Testis (tissue), 2 donors: ENCODE measurements around the gene AARS2.

Experiments used
- CTCF ChIP-seq, 3 experiments: fragments of 450-650 bp in 2 of 3; fragments of 200-600 bp in 1 of 3; sonication (generic) in 1 of 3; IDR thresholded peaks; one replicate each; pipeline ENCODE4 v1.5.1; 2016 to 2019; ENCODE audit warnings: antibody characterized with exemption in 3 of 3, mild to moderate bottlenecking in 2 of 3, moderate library complexity in 1 of 3
- POLR2A ChIP-seq: fragments of 450-650 bp; IDR thresholded peaks from one replicate; pipeline ENCODE4 v1.6.1; 2017; ENCODE audit warnings: antibody characterized with exemption, mild to moderate bottlenecking, moderate library complexity

- TF ChIP-seq CTCF (IDR thresholded peaks at IDR 0.05) (no peak), POLR2A (no peak)
These were observed 29.0 kb downstream of the AARS2 start for GRCh38 chr6:44284121-44284520.
